Placental pericyte (primary cell): ENCODE data around the gene SLC13A5. TPM values are rescaled to one million over a fixed set of nuclear protein-coding genes. Genes with fewer than 3 reads are reported as not detected.

Experiments used
- small RNA-seq: library from RNA; depleted of rRNA; stranded (forward); fragments of <200 nt; gene quantifications from one replicate; pipeline ENCODE3, GENCODE V24; 2012; ENCODE audit warnings: low replicate concordance
- total RNA-seq: library from RNA; depleted of rRNA; stranded (reverse); fragments of >200 nt; gene quantifications from 2 replicates; pipeline ENCODE4 v1.2.3, GENCODE V29; 2012

SLC13A5 gene
- total RNA-seq = under 0.01 TPM in 1 of 2 replicates, not detected in the other

GRCh38 chr17:6713130-6713917, at the start of gene SLC13A5:
Gene SLC13A5, minus strand, starts transcription at chr17:6713369. Its CDS starts 36 bp downstream, at chr17:6713333.

GRCh38 chr17:6755731-6756184, 42.6 kb upstream of the SLC13A5 start, which contains the start of gene XAF1:
Gene XAF1, plus strand, starts transcription at chr17:6756046. Its CDS starts 33 bp downstream, at chr17:6756079.

GRCh38 chr17:6651354-6651918, 61.7 kb downstream of the SLC13A5 start, which contains the start of the genes C17orf100 and MED31:
Gene C17orf100, plus strand, starts transcription at chr17:6651762. Its CDS starts 152 bp downstream, at chr17:6651914.
Gene MED31, minus strand, starts transcription at chr17:6651605. Its CDS starts 77 bp downstream, at chr17:6651528.

GRCh38 chr17:6640536-6641246, 72.5 kb downstream of the SLC13A5 start, which contains the start of the genes KIAA0753 and TXNDC17:
Gene KIAA0753, minus strand, starts transcription at chr17:6640711. Its CDS starts 5,608 bp downstream, at chr17:6635103.
Gene TXNDC17, plus strand, starts transcription at chr17:6641060. Its CDS starts 23 bp downstream, at chr17:6641083.

Small RNA genes lying within 50 kb of the gene (small RNA-seq; reads per million reads assigned to genes)
- gene AC004706.2 (not detected), gene MIR4520-1 (not detected)

Other genes starting within 250 kb of the SLC13A5 start
- gene PITPNM3, start 156.8 kb downstream of the SLC13A5 start, total RNA-seq = 0.43 and 0.44 TPM in 2 replicates
- 17.1 and 17.3 TPM in 2 replicates for gene KIAA0753, start 72.7 kb downstream of the SLC13A5 start, total RNA-seq
- 47.3 and 68.9 TPM in 2 replicates for gene TXNDC17, start 72.3 kb downstream of the SLC13A5 start, total RNA-seq
- 7.2 and 8.4 TPM in 2 replicates for gene MED31, start 61.8 kb downstream of the SLC13A5 start, total RNA-seq
- 1.1 TPM in 1 of 2 replicates, not detected in the other for gene C17orf100, start 61.6 kb downstream of the SLC13A5 start, total RNA-seq
- 41.4 and 108 TPM in 2 replicates for gene XAF1, start 42.7 kb upstream of the SLC13A5 start, total RNA-seq
- gene FBXO39, start 62.8 kb upstream of the SLC13A5 start, total RNA-seq = 0.22 TPM in 1 of 2 replicates, not detected in the other
- gene TEKT1, start 118.4 kb upstream of the SLC13A5 start, total RNA-seq = not detected in 2 replicates